HepG2 (cell line): ENCODE data around the gene PARP15. TPM values are rescaled to one million over a fixed set of nuclear protein-coding genes. Genes with fewer than 3 reads are reported as not detected.

Experiments
- ATAC-seq: fragments of 200-7000 bp; cut with Tn5 transposase; 3 replicates; pipeline ENCODE4 v1.9.1; 2020; ENCODE audit warnings: mild to moderate bottlenecking, moderate library complexity
- BruUV-seq: library from RNA; stranded (reverse); fragments of 400-500 nt; replicated peaks from 2 replicates; lab custom pipeline; 2021; lab: Mats Ljungman, UMichigan
- CTCF ChIA-PET: fragments of 300-600 bp; formaldehyde crosslinking; extraction: SDS; loops from one replicate; lab custom pipeline; 2021; ENCODE audit warnings: low total read pairs, inconsistent platforms, low intra/inter-chr PET ratio; lab: Yijun Ruan, JAX
- POLR2A ChIA-PET: fragments of 350-600 bp; sonication (Branson Sonifier 250); formaldehyde crosslinking; loops from one replicate; lab custom pipeline; 2020; ENCODE audit warnings: antibody characterized with exemption, inconsistent platforms; lab: Yijun Ruan, JAX
- DNase-seq: peaks from one replicate; pipeline ENCODE4 v3.0.0-alpha.2; 2015; ENCODE audit warnings: low spot score
- FAIRE-seq: peaks from 3 replicates; lab custom pipeline; 2011; peaks lifted over from hg19 to GRCh38; lab: Jason Lieb, UNC
- H2AFZ ChIP-seq: one replicate; pipeline ENCODE4 v1.6.1; 2011; ENCODE audit warnings: low read length, inconsistent platforms
- H3K27ac ChIP-seq: fragments of 300-600 bp; 3 replicates; pipeline ENCODE4 v1.8.0; 2011; ENCODE audit warnings: mixed run types, mild to moderate bottlenecking, mixed read lengths, low read length, inconsistent platforms; ENCODE audit not compliant: insufficient read depth; ENCODE audit errors: extremely low read length
- H3K27me3 ChIP-seq, 2 experiments: fragments of 200-600 bp in 1 of 2; 2 replicates in 1 of 2; 3 replicates in 1 of 2; pipeline versions ENCODE4 v1.6.0 to v1.8.0; 2011; ENCODE audit warnings: low read length in 2 of 2, mild to moderate bottlenecking in 2 of 2, moderate library complexity in 2 of 2, inconsistent platforms in 1 of 2; ENCODE audit not compliant: insufficient read depth in 2 of 2, control insufficient read depth in 1 of 2
- H3K36me3 ChIP-seq, 2 experiments: fragments of 200-600 bp in 1 of 2; replicated peaks in 1 of 2; 2 replicates in 1 of 2; 3 replicates in 1 of 2; pipeline versions ENCODE4 v1.5.1 to v1.8.0; 2011; ENCODE audit warnings: low read length in 2 of 2, inconsistent platforms in 1 of 2; ENCODE audit not compliant: insufficient read depth in 2 of 2, control insufficient read depth in 1 of 2
- H3K4me1 ChIP-seq: 2 replicates; pipeline ENCODE4 v1.5.1; 2012; ENCODE audit warnings: low read length, inconsistent platforms; ENCODE audit not compliant: insufficient read depth
- H3K4me2 ChIP-seq: 2 replicates; pipeline ENCODE4 v1.6.0; 2011; ENCODE audit warnings: low read depth, low read length, inconsistent platforms
- H3K4me3 ChIP-seq, 3 experiments: fragments of 200-600 bp in 1 of 3; sonication (generic), shearing (Covaris generic) in 1 of 3; replicated peaks in 1 of 3; 2 replicates each; pipeline ENCODE4 v1.5.1; 2011 to 2016; ENCODE audit warnings: low read length in 3 of 3, inconsistent platforms in 2 of 3, low read depth in 2 of 3, mild to moderate bottlenecking in 2 of 3, control low read depth in 1 of 3, mixed read lengths in 1 of 3; ENCODE audit not compliant: insufficient read depth in 1 of 3
- H3K79me2 ChIP-seq: one replicate; pipeline ENCODE4 v1.6.1; 2011; ENCODE audit warnings: low read length, inconsistent platforms; ENCODE audit not compliant: insufficient read depth
- H3K9ac ChIP-seq: 2 replicates; pipeline ENCODE4 v1.6.0; 2011; ENCODE audit warnings: mild to moderate bottlenecking, low read depth, low read length, inconsistent platforms; ENCODE audit not compliant: insufficient read depth
- H3K9me3 ChIP-seq: 2 replicates; pipeline ENCODE4 v1.5.1; 2012; ENCODE audit warnings: mild to moderate bottlenecking, low read length
- H4K20me1 ChIP-seq: 2 replicates; pipeline ENCODE4 v1.6.0; 2011; ENCODE audit warnings: inconsistent platforms, mild to moderate bottlenecking, low read length, moderate library complexity; ENCODE audit not compliant: insufficient read depth
- DNMT1 ChIP-seq: sonication (generic); formaldehyde crosslinking; IDR thresholded peaks from 2 replicates; pipeline ENCODE4 v1.5.1; 2020; ENCODE audit warnings: mild to moderate bottlenecking, missing genetic modification reagents
- FOXA1 ChIP-seq, 2 experiments: fragments of 450-650 bp in 1 of 2; sonication (generic) in 1 of 2; formaldehyde crosslinking in 1 of 2; IDR thresholded peaks; 2 replicates each; pipeline versions ENCODE4 v1.4.0 to v1.6.1; 2016 to 2020; ENCODE audit warnings: missing genetic modification reagents in 1 of 2
- HNRNPUL1 ChIP-seq: fragments of 200-400 bp; formaldehyde crosslinking; IDR thresholded peaks from 2 replicates; pipeline ENCODE4 v1.6.1; 2017; ENCODE audit warnings: low read depth, mild to moderate bottlenecking, low read length, moderate library complexity
- KMT2B ChIP-seq: IDR thresholded peaks from 2 replicates; pipeline ENCODE4 v1.6.1; 2016; ENCODE audit warnings: missing genetic modification reagents, missing compliant biosample characterization
- NFATC3 ChIP-seq: sonication (generic); formaldehyde crosslinking; IDR thresholded peaks from 2 replicates; pipeline ENCODE4 v1.5.1; 2020; ENCODE audit warnings: mild to moderate bottlenecking, missing genetic modification reagents
- TERF1 ChIP-seq: sonication (generic); formaldehyde crosslinking; IDR thresholded peaks from 2 replicates; pipeline ENCODE4 v1.8.0; 2022; ENCODE audit warnings: mild to moderate bottlenecking, missing genetic modification reagents, moderate library complexity
- ZNF30 ChIP-seq: sonication (generic); formaldehyde crosslinking; IDR thresholded peaks from 2 replicates; pipeline ENCODE4 v1.5.0; 2020; ENCODE audit warnings: mild to moderate bottlenecking, missing genetic modification reagents
- ZNF329 ChIP-seq: sonication (generic); formaldehyde crosslinking; IDR thresholded peaks from 2 replicates; pipeline ENCODE4 v1.9.0; 2021; ENCODE audit warnings: low read depth, mild to moderate bottlenecking, missing genetic modification reagents
- ZNF720 ChIP-seq: sonication (generic); formaldehyde crosslinking; IDR thresholded peaks from 2 replicates; pipeline ENCODE4 v1.4.0; 2020; ENCODE audit warnings: missing genetic modification reagents
- WGBS: methylation state at CpG from one replicate; pipeline ENCODE4 v1.1.6; 2017; ENCODE audit warnings: low lambda C conversion rate; 5-methylcytosine and 5-hydroxymethylcytosine counted together
- in situ Hi-C: cut with HindIII; loops from 2 replicates; pipeline ENCODE4 v1.10.0; 2017; ENCODE audit warnings: low pct_unique_long_range_greater_than_20kb; ENCODE audit not compliant: extremely low pct_ligation_motif_present
- intact Hi-C: fragments of 100-400 bp; cut with micrococcal nuclease; formaldehyde crosslinking; loops from one replicate; pipeline ENCODE4 v1.10.0; 2022; ENCODE audit not compliant: unreplicated experiment
- polyA plus RNA-seq, 8 experiments: library from polyadenylated mRNA; depleted of rRNA in 3 of 8; stranded (reverse) in 7 of 8; unstranded in 1 of 8; fragments of >200 nt; fragmentation: Illumina TruSeq in 4 of 8; extraction: Trizol in 4 of 8; gene quantifications; 2 replicates each; pipeline versions ENCODE4 v1.2.1 to v1.2.3, GENCODE V29; 2011 to 2016; ENCODE audit warnings: low read depth in 4 of 8, missing spikeins in 1 of 8, mixed read lengths in 1 of 8; ENCODE audit not compliant: insufficient read depth in 1 of 8
- total RNA-seq, 5 experiments: library from RNA; depleted of rRNA; stranded (reverse); fragments of >200 nt; fragmentation: Illumina TruSeq; extraction: Trizol; gene quantifications; 2 replicates each; pipeline ENCODE4 v1.2.3, GENCODE V29; 2016; ENCODE audit warnings: low read depth in 1 of 5
- TF ChIP-seq, protein P1 (sequence below): fragments of 450-650 bp; IDR thresholded peaks from 2 replicates; pipeline ENCODE4 v1.6.1; 2017

The PARP15 gene
- total and polyA plus RNA-seq, 2 of the 13 experiments (the other 11 are each of a cell fraction or from before 2014, with no cell fraction given) = 0.02 TPM; not detected in 1

GRCh38 chr3:122608916-122609315 lies 31.5 kb downstream of the PARP15 start (continued):
- no peak for TF ChIP-seq ZNF30
- TF ChIP-seq, protein P1, sequence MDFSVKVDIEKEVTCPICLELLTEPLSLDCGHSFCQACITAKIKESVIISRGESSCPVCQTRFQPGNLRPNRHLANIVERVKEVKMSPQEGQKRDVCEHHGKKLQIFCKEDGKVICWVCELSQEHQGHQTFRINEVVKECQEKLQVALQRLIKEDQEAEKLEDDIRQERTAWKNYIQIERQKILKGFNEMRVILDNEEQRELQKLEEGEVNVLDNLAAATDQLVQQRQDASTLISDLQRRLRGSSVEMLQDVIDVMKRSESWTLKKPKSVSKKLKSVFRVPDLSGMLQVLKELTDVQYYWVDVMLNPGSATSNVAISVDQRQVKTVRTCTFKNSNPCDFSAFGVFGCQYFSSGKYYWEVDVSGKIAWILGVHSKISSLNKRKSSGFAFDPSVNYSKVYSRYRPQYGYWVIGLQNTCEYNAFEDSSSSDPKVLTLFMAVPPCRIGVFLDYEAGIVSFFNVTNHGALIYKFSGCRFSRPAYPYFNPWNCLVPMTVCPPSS = no peak

DNA sequence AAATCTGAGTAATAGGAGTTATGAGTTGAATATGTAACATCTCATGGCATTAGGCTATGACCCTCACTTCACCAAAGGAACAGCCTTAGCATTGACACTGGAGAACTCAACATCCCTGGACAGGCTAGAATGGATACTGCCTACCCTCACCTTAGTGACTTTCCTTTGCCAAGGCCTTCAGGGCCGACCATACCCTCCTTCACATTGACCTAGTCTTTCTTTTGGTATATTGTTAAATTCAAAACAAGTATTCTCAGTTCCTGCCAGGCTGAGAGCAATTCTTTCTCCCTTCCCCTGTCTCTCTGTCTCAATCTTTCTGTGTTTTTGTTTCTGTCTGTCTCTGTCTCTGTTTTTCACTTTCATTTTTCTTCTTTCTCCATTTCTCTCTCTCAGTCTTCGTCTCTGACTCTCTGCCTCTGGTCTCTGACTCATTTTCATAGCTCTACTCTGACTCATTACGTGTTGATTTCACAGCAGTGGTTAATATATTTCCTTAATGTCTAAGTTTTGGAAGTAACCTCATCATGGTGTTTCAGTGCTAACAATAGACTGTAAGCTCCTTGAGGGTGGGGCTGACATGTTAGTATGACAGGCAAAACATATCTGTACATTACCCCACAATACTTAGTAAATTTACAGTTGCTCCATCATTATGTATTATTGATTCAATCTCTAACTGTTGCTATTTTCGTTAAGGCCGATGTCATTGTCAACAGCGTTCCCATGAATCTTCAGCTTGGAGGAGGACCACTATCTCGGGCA lies 32.5 kb downstream of the PARP15 start:
- Histone ChIP-seq H3K36me3 (no peaks in the 10 kb centered on the region), H3K4me3 (no peak overlapping the region), H3K4me2 (no peak overlapping the region), H4K20me1 (no peaks in the 10 kb centered on the region), H3K9me3 (no peaks in the 10 kb centered on the region), H3K9ac (no peak overlapping the region), H3K27me3 (no peaks in the 10 kb centered on the region; a peak in 1 of 5 replicates), H3K4me1 (no peaks in the 10 kb centered on the region), H3K27ac (no peak overlapping the region), H3K79me2 (no peaks in the 10 kb centered on the region), H2AFZ (no peak overlapping the region)
- DNase-seq = no peak
- WGBS = 41% methylated on average over 7 of the region's 7 CpGs
- ChIA-PET CTCF (no interaction called here), POLR2A (no interaction called here)
- BruUV-seq = no TSS peak
- in situ Hi-C loops = no loop called here
- intact Hi-C loops = no loop called here
- no peak for FAIRE-seq
- TF ChIP-seq KMT2B (no peak), ZNF720 (CRISPR knock-in tag) (no peak), HNRNPUL1 (no peak), FOXA1 (IDR thresholded peaks at IDR 0.05) (no peak), FOXA1 (CRISPR knock-in tag; IDR thresholded peaks at IDR 0.05) (no peak), TERF1 (CRISPR knock-in tag) (no peak), ZNF329 (CRISPR knock-in tag) (no peak), DNMT1 (CRISPR knock-in tag) (no peak), NFATC3 (CRISPR knock-in tag) (no peak)
- no peak for ATAC-seq
